Measurements from ENCODE around the gene SLC29A4.

SLC29A4 gene

DNA sequence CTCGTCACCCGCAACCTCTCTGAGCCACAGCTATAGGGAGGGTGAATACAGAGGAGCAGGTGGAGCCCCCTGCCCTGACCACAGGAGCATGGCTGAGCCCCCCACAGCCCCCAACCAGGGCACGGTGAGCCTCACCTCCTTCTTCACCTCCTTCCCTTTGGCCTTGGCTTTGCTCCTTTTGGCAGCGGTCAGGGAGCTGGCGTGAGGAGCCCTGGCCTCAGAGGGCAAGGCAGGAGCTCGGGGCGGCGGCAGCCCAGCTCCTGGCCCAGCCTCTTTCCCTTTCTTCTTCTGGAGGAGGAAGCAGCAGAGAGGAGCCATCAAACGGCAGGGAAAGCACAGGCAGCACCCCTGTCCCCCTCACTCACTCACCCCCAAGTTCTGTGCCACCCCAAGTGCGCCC lies 42.2 kb downstream of the SLC29A4 start:
- DNase-seq (ENCODE audit: insufficient read length) = no peak
- FAIRE-seq = no peak
- TF ChIP-seq POLR2AphosphoS5 (IDR thresholded peaks at IDR 0.05; ENCODE audit: low read depth, low read length) (no peak), TAF1 (IDR thresholded peaks at IDR 0.05; ENCODE audit: borderline replicate concordance, low read depth, low read length) (no peak), POLR2A (IDR thresholded peaks at IDR 0.05; ENCODE audit: low read depth, low read length) (no peak)

DNA sequence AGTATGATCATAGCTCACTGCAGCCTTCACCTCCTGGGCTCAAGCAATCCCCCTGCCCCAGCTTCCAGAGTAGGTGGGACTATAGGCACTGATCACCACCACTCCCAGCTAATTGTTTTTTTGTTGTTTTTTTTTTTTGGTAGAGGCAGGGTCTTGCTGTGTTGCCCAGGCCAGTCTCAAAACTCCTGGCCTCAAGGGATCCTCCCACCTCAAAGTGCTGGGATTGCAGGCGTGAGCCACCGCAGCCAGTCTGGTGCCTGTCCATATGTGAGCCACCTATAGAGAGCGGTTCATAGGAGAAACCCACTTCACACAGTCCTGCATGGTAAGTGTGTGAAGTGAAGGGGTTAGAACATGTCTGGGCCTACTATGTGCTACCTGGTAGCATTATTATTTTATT lies 47.5 kb downstream of the SLC29A4 start:
- TF ChIP-seq POLR2AphosphoS5 (IDR thresholded peaks at IDR 0.05; ENCODE audit: low read depth, low read length) (no peak), TAF1 (IDR thresholded peaks at IDR 0.05; ENCODE audit: borderline replicate concordance, low read depth, low read length) (no peak), POLR2A (IDR thresholded peaks at IDR 0.05; ENCODE audit: low read depth, low read length) (no peak)
- FAIRE-seq = no peak
- no peak for DNase-seq (ENCODE audit: insufficient read length)

DNA sequence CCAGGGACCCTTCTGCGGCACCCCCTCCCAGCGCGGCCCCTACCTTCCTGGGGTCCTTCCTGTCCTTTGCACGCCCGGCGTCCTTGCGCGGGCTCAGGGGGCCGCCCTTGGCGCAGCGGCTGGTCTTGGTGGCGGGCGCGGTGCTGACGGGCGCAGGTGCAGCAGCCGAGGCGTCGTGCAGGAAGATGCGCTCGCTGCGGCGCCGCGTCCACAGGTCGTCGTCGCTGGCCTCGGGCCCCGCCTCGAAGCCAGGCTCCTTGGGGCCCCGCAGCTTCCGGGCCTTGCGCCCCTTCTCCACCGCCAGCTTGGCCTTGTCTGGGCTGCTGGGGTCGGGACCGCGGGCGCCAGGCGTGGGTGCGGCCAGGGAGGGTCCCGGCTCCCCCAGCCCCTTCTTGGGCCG lies 49.8 kb downstream of the SLC29A4 start:
- no peak for FAIRE-seq
- TF ChIP-seq TAF1 (IDR thresholded peaks at IDR 0.05; ENCODE audit: borderline replicate concordance, low read depth, low read length) (no peak), POLR2A (IDR thresholded peaks at IDR 0.05; ENCODE audit: low read depth, low read length) (no peak)
- no peak for DNase-seq (ENCODE audit: insufficient read length)

DNA sequence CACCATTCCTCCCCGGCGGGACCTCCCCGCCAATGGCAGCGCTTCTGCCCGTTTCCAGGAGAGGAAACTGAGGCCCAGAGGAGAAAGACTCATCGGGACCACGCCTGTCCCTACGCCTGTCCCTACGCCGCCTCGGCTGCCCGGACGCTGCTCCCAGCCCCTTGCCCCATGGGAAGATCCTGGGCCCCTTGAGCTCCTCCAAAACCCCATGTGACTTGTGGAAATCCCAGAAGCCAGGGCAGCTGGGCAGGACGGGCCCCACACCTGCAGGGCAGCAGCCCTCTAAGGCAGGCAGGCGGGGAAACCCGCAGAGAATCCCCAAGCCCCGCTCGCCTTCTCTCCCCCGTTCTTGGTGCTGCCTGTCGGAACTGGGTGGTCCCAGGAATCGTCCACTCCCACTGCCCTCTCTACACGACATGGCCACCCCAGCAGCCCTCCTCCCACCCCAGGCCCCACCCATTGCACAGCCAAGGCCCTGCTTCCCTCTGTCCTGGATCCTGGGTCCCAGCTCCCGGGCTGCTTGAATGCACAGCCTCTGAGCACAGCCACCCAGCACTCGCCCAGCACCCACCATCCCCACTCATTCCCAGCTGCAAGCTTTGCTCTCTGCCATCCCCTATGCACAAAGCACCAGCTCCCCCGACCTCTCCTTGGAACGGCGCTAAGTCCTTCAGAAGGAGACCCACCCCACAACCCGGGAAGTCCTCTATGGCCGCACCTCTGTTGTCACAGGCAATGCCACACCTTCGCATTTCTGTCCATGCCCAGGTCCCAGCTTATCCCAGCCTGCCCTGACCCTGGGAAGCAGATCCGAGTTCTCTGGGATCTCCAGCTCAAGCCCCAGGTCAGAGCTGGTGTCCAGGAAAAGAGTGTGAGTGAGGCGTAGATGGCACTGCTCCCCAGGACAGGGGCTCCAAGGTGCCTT lies 50.6 kb downstream of the SLC29A4 start:
- FAIRE-seq = peak; percentile 14
- TF ChIP-seq POLR2A (IDR thresholded peaks at IDR 0.05; ENCODE audit: low read depth, low read length) (no peak), TAF1 (IDR thresholded peaks at IDR 0.05; ENCODE audit: borderline replicate concordance, low read depth, low read length) (no peak), POLR2AphosphoS5 (IDR thresholded peaks at IDR 0.05; ENCODE audit: low read depth, low read length) (no peak)
- no peak for DNase-seq (ENCODE audit: insufficient read length)

DNA sequence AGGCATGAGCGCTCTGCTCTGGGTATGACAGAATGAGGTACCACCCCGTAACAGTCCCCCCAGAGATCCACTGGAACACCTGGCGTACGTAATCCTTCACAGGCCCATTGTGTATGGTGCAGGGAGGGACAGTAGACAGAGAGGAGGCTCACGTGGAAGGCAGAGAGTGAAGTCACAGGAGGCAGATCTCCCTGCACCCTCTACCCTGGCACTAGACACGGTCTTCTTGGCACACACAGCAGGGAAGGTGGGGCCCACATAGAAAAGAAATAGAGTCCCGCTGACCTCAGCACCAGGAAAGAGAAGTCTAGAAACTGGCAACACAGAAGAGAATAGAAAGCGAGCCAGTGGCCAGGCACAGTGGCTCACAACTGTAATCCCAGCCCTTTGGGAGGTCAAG lies 51.9 kb downstream of the SLC29A4 start:
- DNase-seq (ENCODE audit: insufficient read length) (no peak), FAIRE-seq (no peak)
- no peak for TF ChIP-seq POLR2AphosphoS5 (IDR thresholded peaks at IDR 0.05; ENCODE audit: low read depth, low read length)
- TF ChIP-seq TAF1 (IDR thresholded peaks at IDR 0.05; ENCODE audit: borderline replicate concordance, low read depth, low read length) = no peak
- TF ChIP-seq POLR2A (IDR thresholded peaks at IDR 0.05; ENCODE audit: low read depth, low read length) = no peak

DNA sequence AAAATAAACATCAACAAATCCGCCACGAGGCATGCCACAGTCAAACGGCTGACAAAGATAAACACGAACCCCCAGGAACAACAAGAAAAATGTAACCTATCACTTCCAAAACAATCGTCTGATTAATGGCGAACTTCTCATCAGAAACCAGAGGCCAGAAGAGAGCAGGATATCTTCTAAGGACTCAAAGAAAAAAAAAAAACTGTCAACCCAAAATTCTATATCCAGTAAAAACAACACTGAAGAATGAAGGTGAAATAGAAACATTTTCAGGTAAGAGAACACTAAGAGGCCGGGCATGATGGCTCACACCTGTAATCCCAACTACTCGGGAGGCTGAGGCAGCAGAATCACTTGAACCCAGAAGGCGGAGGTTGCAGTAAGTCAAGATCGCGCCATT lies 54.3 kb downstream of the SLC29A4 start:
- FAIRE-seq (no peak), DNase-seq (ENCODE audit: insufficient read length) (no peak)

DNA sequence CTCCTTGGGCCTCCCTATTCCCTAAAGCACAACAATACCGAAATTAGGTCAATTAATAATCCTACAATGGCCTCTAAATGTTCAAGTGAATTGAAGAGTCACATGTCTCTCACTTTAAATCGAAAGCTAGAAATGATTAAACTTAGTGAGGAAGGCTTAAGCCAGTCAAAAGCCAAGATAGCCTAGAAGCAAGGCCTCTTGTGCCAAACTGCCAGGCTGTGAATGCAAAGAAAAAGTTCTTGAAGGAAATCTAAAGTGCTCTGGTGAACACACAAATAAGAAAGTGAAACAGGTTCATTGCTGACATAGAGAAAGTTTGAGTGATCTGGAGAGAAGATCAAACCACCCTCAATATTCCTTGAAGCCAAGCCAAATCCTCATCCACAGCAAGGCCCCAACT lies 57.2 kb downstream of the SLC29A4 start:
- FAIRE-seq = no peak
- TF ChIP-seq TAF1 (IDR thresholded peaks at IDR 0.05; ENCODE audit: borderline replicate concordance, low read depth, low read length) (no peak), POLR2A (IDR thresholded peaks at IDR 0.05; ENCODE audit: low read depth, low read length) (no peak), POLR2AphosphoS5 (IDR thresholded peaks at IDR 0.05; ENCODE audit: low read depth, low read length) (no peak)
- no peak for DNase-seq (ENCODE audit: insufficient read length)

More for the DNA sequence above, 54.3 kb downstream of the SLC29A4 start:
- TF ChIP-seq POLR2A (IDR thresholded peaks at IDR 0.05; ENCODE audit: low read depth, low read length) (no peak), POLR2AphosphoS5 (IDR thresholded peaks at IDR 0.05; ENCODE audit: low read depth, low read length) (no peak), TAF1 (IDR thresholded peaks at IDR 0.05; ENCODE audit: borderline replicate concordance, low read depth, low read length) (no peak)

DNA sequence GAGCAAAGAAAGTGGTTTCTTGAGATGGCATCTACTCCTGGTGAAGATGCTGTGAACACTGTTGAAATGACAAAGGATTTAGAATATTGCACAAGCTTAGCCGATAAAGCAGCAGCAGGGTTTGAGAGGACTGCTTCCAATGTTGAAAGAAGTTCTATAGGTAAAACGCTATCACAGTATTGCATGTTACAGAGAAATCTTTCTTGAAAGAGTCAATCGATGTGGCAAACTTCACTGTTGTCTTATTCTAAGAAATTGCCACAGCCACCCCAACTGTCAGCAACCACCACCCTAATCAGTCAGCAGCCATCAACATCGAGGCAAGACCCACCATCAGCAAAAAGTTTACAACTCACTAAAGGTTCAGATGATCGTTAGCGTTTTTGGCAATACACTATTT lies 59.9 kb downstream of the SLC29A4 start:
- DNase-seq (ENCODE audit: insufficient read length) (no peak), FAIRE-seq (no peak)
- TF ChIP-seq TAF1 (IDR thresholded peaks at IDR 0.05; ENCODE audit: borderline replicate concordance, low read depth, low read length) = no peak
- no peak for TF ChIP-seq POLR2AphosphoS5 (IDR thresholded peaks at IDR 0.05; ENCODE audit: low read depth, low read length)
- TF ChIP-seq POLR2A (IDR thresholded peaks at IDR 0.05; ENCODE audit: low read depth, low read length) = no peak

DNA sequence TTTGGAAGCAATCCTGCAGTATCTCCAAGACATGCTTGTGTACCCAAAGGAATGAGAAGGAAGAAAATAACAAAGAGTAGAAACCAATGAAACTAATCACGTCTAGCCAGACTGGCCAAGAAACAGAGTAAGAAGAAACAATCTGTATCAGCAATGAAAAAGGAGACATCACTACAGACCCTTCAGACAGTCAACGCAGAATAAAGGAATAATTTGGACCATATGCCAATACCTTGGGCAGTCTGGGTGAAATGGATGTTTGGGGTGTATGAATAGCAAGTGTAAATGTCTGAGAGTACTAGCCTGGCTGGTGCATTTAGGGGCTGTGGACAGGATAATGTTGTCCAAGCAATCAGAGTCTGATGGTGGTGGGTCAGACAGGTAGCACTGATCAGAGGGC lies 61.1 kb downstream of the SLC29A4 start:
- no peak for FAIRE-seq
- TF ChIP-seq POLR2AphosphoS5 (IDR thresholded peaks at IDR 0.05; ENCODE audit: low read depth, low read length) = no peak
- TF ChIP-seq POLR2A (IDR thresholded peaks at IDR 0.05; ENCODE audit: low read depth, low read length) = no peak
- no peak for DNase-seq (ENCODE audit: insufficient read length)

DNA sequence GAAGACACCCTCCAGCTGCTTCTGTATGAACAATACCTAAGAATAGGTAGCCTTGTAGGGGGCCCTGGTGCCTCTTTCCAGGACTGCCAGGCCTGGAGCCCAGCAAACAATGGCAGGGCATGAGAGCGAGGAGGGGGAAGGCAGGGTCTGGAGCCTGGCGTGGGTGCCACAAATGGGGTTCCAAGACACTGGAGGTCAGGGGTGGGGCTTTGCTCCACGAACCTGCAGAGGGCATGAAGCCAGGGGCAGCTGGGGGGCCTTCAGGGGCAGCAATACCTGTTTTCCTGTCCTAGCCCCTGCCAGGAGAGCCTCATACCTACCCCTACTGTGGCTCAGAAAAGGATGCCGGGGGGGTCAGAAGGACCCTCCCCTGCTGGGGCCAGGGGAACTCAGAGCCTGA lies 61.6 kb downstream of the SLC29A4 start:
- FAIRE-seq (no peak), DNase-seq (ENCODE audit: insufficient read length) (no peak)

DNA sequence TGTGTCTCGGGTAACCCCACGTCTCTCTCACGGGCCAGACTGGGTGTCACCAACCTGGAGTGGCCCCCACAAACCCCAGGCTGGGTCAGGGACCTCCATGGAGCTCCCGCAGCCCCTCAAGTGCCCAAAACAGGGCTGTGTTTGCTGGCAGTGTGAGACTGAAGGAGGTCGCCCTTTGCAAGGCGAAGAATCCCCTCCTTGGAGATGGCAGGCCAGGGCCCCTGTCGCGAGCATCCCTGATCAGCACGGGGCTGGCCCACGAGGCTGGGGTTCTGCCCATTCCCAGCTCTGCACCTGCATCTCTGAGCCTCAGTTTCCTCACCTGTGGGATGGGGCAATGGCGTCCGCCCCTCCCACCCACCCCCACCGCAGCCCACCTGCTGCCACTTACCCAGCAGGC lies 62.4 kb downstream of the SLC29A4 start:
- DNase-seq (ENCODE audit: insufficient read length) (no peak), FAIRE-seq (no peak)
- no peak for TF ChIP-seq TAF1 (IDR thresholded peaks at IDR 0.05; ENCODE audit: borderline replicate concordance, low read depth, low read length)
- TF ChIP-seq POLR2A (IDR thresholded peaks at IDR 0.05; ENCODE audit: low read depth, low read length) = no peak
- TF ChIP-seq POLR2AphosphoS5 (IDR thresholded peaks at IDR 0.05; ENCODE audit: low read depth, low read length) = no peak

More for the DNA sequence above, 61.6 kb downstream of the SLC29A4 start:
- TF ChIP-seq POLR2A (IDR thresholded peaks at IDR 0.05; ENCODE audit: low read depth, low read length) (no peak), POLR2AphosphoS5 (IDR thresholded peaks at IDR 0.05; ENCODE audit: low read depth, low read length) (no peak), TAF1 (IDR thresholded peaks at IDR 0.05; ENCODE audit: borderline replicate concordance, low read depth, low read length) (no peak)

DNA sequence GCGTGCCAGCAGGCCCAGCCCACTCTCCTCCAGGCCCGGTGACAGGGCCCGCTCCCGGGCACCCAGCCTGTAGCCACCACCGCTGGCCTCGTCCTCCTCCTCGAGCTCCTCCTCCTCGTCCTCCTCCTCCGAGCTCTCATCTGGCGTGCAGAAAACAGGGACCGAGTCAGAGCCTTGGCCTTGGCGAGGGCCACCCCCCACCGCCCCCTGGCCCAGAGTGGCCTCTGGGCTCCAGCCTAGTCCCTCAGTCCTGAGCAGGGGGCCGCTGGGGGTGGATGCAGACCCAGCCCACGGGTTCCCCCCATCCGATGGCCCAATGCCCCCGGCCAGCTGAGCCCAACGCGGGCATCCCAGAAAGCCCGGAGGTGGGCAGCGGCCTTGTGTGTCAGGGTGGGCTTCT lies 62.9 kb downstream of the SLC29A4 start:
- TF ChIP-seq TAF1 (IDR thresholded peaks at IDR 0.05; ENCODE audit: borderline replicate concordance, low read depth, low read length) (no peak), POLR2AphosphoS5 (IDR thresholded peaks at IDR 0.05; ENCODE audit: low read depth, low read length) (no peak), POLR2A (IDR thresholded peaks at IDR 0.05; ENCODE audit: low read depth, low read length) (no peak)
- FAIRE-seq (no peak), DNase-seq (ENCODE audit: insufficient read length) (no peak)
